C4-2B (cell line): ENCODE data around the gene DOCK10.

Experiments
- ZFX ChIP-seq: fragments of 450-650 bp; IDR thresholded peaks from 2 replicates; pipeline ENCODE4 v1.6.1; 2017
- TF ChIP-seq, protein P1 (sequence below): fragments of 450-650 bp; conservative IDR thresholded peaks from 2 replicates; pipeline ENCODE4 v1.5.1; 2017; ENCODE audit warnings: mild to moderate bottlenecking

DNA sequence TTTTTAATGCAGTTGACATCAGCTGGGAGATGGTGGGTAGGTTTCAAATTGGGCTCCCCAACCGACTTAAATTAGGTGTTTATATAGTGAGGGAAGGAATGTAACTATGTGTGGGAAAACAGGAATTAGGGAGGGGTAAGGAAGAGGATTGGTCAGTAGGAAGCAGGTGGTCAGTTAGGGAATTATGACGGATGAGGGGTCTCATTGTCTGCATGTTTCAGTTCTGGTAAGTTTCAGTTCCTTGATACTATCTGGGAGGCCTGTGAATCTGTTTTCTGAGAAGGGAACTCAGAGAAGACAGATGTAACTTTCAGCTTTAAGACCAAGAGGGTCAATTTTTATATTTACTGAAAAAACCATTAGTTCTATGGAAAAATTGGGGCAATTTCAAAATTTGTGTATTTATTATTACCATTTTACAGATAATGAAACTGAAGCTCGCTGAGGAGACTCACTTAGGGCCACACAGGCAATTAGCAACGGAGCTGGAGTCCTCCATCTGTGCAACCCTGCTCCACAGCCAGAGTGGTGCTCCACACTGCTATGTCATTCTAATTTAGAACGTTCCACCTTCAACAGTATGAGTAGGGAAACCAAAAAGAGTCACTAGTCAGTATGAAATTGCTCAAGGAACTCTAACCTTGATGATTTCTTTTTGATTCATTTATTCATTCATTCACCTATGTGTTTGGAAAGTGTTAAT is 290.1 kb downstream of the DOCK10 start:
- TF ChIP-seq, protein P1, sequence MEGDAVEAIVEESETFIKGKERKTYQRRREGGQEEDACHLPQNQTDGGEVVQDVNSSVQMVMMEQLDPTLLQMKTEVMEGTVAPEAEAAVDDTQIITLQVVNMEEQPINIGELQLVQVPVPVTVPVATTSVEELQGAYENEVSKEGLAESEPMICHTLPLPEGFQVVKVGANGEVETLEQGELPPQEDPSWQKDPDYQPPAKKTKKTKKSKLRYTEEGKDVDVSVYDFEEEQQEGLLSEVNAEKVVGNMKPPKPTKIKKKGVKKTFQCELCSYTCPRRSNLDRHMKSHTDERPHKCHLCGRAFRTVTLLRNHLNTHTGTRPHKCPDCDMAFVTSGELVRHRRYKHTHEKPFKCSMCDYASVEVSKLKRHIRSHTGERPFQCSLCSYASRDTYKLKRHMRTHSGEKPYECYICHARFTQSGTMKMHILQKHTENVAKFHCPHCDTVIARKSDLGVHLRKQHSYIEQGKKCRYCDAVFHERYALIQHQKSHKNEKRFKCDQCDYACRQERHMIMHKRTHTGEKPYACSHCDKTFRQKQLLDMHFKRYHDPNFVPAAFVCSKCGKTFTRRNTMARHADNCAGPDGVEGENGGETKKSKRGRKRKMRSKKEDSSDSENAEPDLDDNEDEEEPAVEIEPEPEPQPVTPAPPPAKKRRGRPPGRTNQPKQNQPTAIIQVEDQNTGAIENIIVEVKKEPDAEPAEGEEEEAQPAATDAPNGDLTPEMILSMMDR = no peak
- TF ChIP-seq ZFX = no peak
